Peyer's patch (tissue), 4 donors: ENCODE measurements around the gene KLHL36.

Experiments used
- CTCF ChIP-seq, 6 experiments: fragments of 450-650 bp in 4 of 6; fragments of 200-600 bp in 2 of 6; sonication (generic) in 1 of 6; IDR thresholded peaks; one replicate each; pipeline ENCODE4 v1.5.1; 2017 to 2019; ENCODE audit warnings: antibody characterized with exemption in 6 of 6, mild to moderate bottlenecking in 3 of 6, moderate library complexity in 1 of 6
- POLR2A ChIP-seq, 2 donors: fragments of 450-650 bp; IDR thresholded peaks; one replicate each; pipeline ENCODE4 v1.5.1; 2017; ENCODE audit warnings: antibody characterized with exemption in 2 of 2, mild to moderate bottlenecking in 2 of 2, moderate library complexity in 2 of 2

GRCh38 chr16:84699147-84699711 is 50.9 kb downstream of the KLHL36 start:
- TF ChIP-seq CTCF (IDR thresholded peaks at IDR 0.05): no peak
- no peak for TF ChIP-seq POLR2A (IDR thresholded peaks at IDR 0.05)
